Endothelial cell of umbilical vein (primary cell): ENCODE data around the gene AP5S1. TPM values are rescaled to one million over a fixed set of nuclear protein-coding genes. Genes with fewer than 3 reads are reported as not detected.

Experiments
- BruUV-seq: library from RNA; stranded (reverse); fragments of 400-500 nt; replicated peaks from 2 replicates; lab custom pipeline; 2021; lab: Mats Ljungman, UMichigan
- CTCF ChIA-PET: fragments of 300-600, 350-600 bp; sonication (Branson Sonifier 250); formaldehyde crosslinking; loops from one replicate; lab custom pipeline; 2021; ENCODE audit warnings: antibody characterized with exemption, inconsistent platforms; lab: Charles Lee
- POLR2A ChIA-PET: fragments of 300-600, 350-600 bp; sonication (Branson Sonifier 250); formaldehyde crosslinking; loops from one replicate; lab custom pipeline; 2021; ENCODE audit warnings: antibody characterized with exemption, inconsistent platforms; lab: Charles Lee
- DNase-seq: peaks from one replicate; pipeline ENCODE4 v3.0.0-alpha.2; 2011; ENCODE audit warnings: low read depth, low spot score
- FAIRE-seq: peaks from 2 replicates; lab custom pipeline; 2011; peaks lifted over from hg19 to GRCh38; lab: Jason Lieb, UNC
- H2AFZ ChIP-seq: 2 replicates; pipeline ENCODE4 v1.6.0; 2012; ENCODE audit warnings: low read depth, low read length, control low read depth, inconsistent platforms
- H3K27ac ChIP-seq: 2 replicates; pipeline ENCODE4 v1.5.1; 2011; ENCODE audit warnings: low read depth, mild to moderate bottlenecking, control low read depth, low read length, moderate library complexity; ENCODE audit not compliant: insufficient read depth
- H3K27me3 ChIP-seq, 2 experiments: 2 replicates each; pipeline versions ENCODE4 v1.6.0 to v1.6.1; 2011; ENCODE audit warnings: low read length in 2 of 2, mixed read lengths in 1 of 2; ENCODE audit not compliant: control insufficient read depth in 2 of 2, insufficient read depth in 2 of 2
- H3K36me3 ChIP-seq, 2 experiments: 2 replicates in 1 of 2; 3 replicates in 1 of 2; pipeline ENCODE4 v1.5.1; 2011; ENCODE audit warnings: low read length in 2 of 2, mild to moderate bottlenecking in 1 of 2, moderate library complexity in 1 of 2; ENCODE audit not compliant: control insufficient read depth in 2 of 2, insufficient read depth in 2 of 2; ENCODE audit errors: extremely low read depth in 1 of 2
- H3K4me1 ChIP-seq: 3 replicates; pipeline ENCODE4 v1.5.1; 2011; ENCODE audit warnings: mild to moderate bottlenecking, low read length; ENCODE audit not compliant: control insufficient read depth, insufficient read depth; ENCODE audit errors: extremely low read depth
- H3K4me2 ChIP-seq: 2 replicates; pipeline ENCODE4 v1.6.1; 2011; ENCODE audit warnings: low read length, control low read depth, mixed read lengths; ENCODE audit not compliant: insufficient read depth
- H3K4me3 ChIP-seq, 3 experiments: fragments of 200-600 bp in 1 of 3; sonication (generic), shearing (Covaris generic) in 1 of 3; replicated peaks in 1 of 3; 2 replicates each; pipeline ENCODE4 v1.5.1; 2011 to 2016; ENCODE audit warnings: control low read depth in 3 of 3, low read length in 3 of 3, mild to moderate bottlenecking in 2 of 3, inconsistent platforms in 1 of 3, low read depth in 1 of 3, moderate library complexity in 1 of 3; ENCODE audit not compliant: insufficient read depth in 1 of 3
- H3K79me2 ChIP-seq: 2 replicates; pipeline ENCODE4 v1.6.0; 2012; ENCODE audit warnings: low read length, inconsistent platforms; ENCODE audit not compliant: control insufficient read depth, insufficient read depth
- H3K9ac ChIP-seq: replicated peaks from 2 replicates; pipeline ENCODE3; 2011; ENCODE audit warnings: low read length, control low read depth; ENCODE audit not compliant: insufficient read depth; ENCODE audit errors: extremely low read depth
- H3K9me1 ChIP-seq: replicated peaks from 3 replicates; pipeline ENCODE4 v1.6.0; 2011; ENCODE audit warnings: mild to moderate bottlenecking, low read length; ENCODE audit not compliant: control insufficient read depth, insufficient read depth; ENCODE audit errors: extremely low read depth
- H3K9me3 ChIP-seq: replicated peaks from 2 replicates; pipeline ENCODE4 v1.5.1; 2012; ENCODE audit warnings: low read length, inconsistent platforms; ENCODE audit not compliant: control insufficient read depth, insufficient read depth
- H4K20me1 ChIP-seq: replicated peaks from 2 replicates; pipeline ENCODE3; 2011; ENCODE audit warnings: mild to moderate bottlenecking, low read length; ENCODE audit not compliant: control insufficient read depth, insufficient read depth; ENCODE audit errors: extremely low read depth
- EZH2 ChIP-seq: IDR thresholded peaks from 2 replicates; pipeline ENCODE4 v1.6.1; 2012; ENCODE audit warnings: borderline replicate concordance, low read depth, mild to moderate bottlenecking, moderate library complexity, low read length, inconsistent platforms; ENCODE audit not compliant: severe bottlenecking
- FOS ChIP-seq: IDR thresholded peaks from 2 replicates; pipeline ENCODE4 v1.6.1; 2011; ENCODE audit warnings: mild to moderate bottlenecking, low read length, moderate library complexity, borderline replicate concordance; ENCODE audit not compliant: insufficient read depth
- JUN ChIP-seq: IDR thresholded peaks from 2 replicates; pipeline ENCODE4 v1.6.1; 2011; ENCODE audit warnings: borderline replicate concordance, low read depth; ENCODE audit not compliant: insufficient read length, insufficient read depth
- MYC ChIP-seq: IDR thresholded peaks from one replicate; pipeline ENCODE4 v1.6.1; 2011; ENCODE audit warnings: mild to moderate bottlenecking, low read depth, low read length
- POLR2A ChIP-seq: IDR thresholded peaks from 2 replicates; pipeline ENCODE4 v1.6.1; 2012; ENCODE audit warnings: low read depth, mild to moderate bottlenecking, control low read depth, low read length
- dilution Hi-C: fragments of 300-500 bp; cut with MboI; formaldehyde crosslinking; loops from one replicate; pipeline ENCODE4 v1.15.0; 2019; ENCODE audit warnings: low sequenced_read_pairs; ENCODE audit not compliant: extremely low pct_ligation_motif_present
- intact Hi-C: fragments of 100-400 bp; cut with micrococcal nuclease; formaldehyde crosslinking; loops from one replicate; pipeline ENCODE4 v1.10.0; 2022
- polyA plus RNA-seq, 4 experiments: library from polyadenylated mRNA; depleted of rRNA in 3 of 4; stranded (reverse) in 3 of 4; unstranded in 1 of 4; fragments of >200 nt; gene quantifications; 2 replicates each; pipeline versions ENCODE4 v1.2.1 to v1.2.3, GENCODE V29; 2011 to 2012; ENCODE audit warnings: missing spikeins in 1 of 4
- total RNA-seq: library from RNA; stranded (reverse); gene quantifications from 2 replicates; pipeline ENCODE4 v1.2.3, GENCODE V29; 2021
- TF ChIP-seq, protein P1 (sequence below): IDR thresholded peaks from 2 replicates; pipeline ENCODE4 v1.6.1; 2011; ENCODE audit not compliant: insufficient read depth, insufficient read length
- TF ChIP-seq, protein P2 (sequence below), 2 donors: IDR thresholded peaks; 1 replicate in 1 of 2; 2 replicates in 1 of 2; pipeline ENCODE4 v1.5.1; 2011; ENCODE audit warnings: low read length in 2 of 2, mild to moderate bottlenecking in 2 of 2, moderate library complexity in 2 of 2, control low read depth in 1 of 2, inconsistent platforms in 1 of 2, low read depth in 1 of 2; ENCODE audit not compliant: insufficient read depth in 1 of 2; ENCODE audit errors: extremely low read depth in 1 of 2

AP5S1 gene
- total and polyA plus RNA-seq, 2 donors (not counting 3 experiments of a cell fraction or from before 2014, with no cell fraction given): 15.7 to 22.0 TPM

DNA sequence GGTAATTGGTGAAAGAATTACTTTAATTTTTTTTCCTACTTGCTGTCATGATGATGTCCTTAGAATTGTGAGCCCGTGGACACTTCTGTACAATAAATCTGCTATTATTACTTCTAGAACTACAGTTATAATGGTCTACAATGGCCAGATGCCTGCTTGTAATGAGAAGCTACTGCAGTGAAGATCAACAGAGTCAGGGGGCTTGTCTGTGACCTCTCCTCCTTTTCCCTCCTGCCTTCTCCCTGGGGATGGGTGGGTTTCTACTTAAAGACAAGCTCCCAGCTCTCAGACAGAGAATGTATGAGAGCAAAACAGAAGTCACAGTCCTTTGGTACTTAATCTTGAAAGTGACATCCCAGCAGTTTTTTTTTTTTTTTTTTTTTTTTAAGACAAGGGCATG, 55.7 kb downstream of the AP5S1 start:
- no peak overlapping the region for H3K9ac ChIP-seq
- no peak overlapping the region for H3K27ac ChIP-seq
- no peak overlapping the region for H3K4me3 ChIP-seq
- intact Hi-C loops: no loop called here
- peaks cover 3% of the 10 kb centered on the region for H3K4me1 ChIP-seq
- H4K20me1 ChIP-seq: no peaks in the 10 kb centered on the region
- dilution Hi-C loops: no loop called here
- H2AFZ ChIP-seq: no peak overlapping the region
- H3K79me2 ChIP-seq: no peaks in the 10 kb centered on the region
- no peaks in the 10 kb centered on the region for H3K9me1 ChIP-seq
- CTCF ChIA-PET: interaction anchor here (0.9 to 2.1 kb wide), 4 partner anchors 9 to 196 kb away, joined by 3 to 7 read pairs (median 4); no protein-coding TSS in a partner anchor
- no peaks in the 10 kb centered on the region for H3K27me3 ChIP-seq
- DNase-seq (no peak), FAIRE-seq (no peak)
- POLR2A ChIA-PET: interaction anchor here (1.0 kb wide), 1 partner anchor 58 kb away, joined by 6 read pairs; no protein-coding TSS in a partner anchor
- TF ChIP-seq FOS (no peak), EZH2 (no peak), MYC (no peak), POLR2A (no peak), JUN (no peak)
- TF ChIP-seq, protein P1, sequence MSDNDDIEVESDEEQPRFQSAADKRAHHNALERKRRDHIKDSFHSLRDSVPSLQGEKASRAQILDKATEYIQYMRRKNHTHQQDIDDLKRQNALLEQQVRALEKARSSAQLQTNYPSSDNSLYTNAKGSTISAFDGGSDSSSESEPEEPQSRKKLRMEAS: no peak
- TF ChIP-seq, protein P2, sequence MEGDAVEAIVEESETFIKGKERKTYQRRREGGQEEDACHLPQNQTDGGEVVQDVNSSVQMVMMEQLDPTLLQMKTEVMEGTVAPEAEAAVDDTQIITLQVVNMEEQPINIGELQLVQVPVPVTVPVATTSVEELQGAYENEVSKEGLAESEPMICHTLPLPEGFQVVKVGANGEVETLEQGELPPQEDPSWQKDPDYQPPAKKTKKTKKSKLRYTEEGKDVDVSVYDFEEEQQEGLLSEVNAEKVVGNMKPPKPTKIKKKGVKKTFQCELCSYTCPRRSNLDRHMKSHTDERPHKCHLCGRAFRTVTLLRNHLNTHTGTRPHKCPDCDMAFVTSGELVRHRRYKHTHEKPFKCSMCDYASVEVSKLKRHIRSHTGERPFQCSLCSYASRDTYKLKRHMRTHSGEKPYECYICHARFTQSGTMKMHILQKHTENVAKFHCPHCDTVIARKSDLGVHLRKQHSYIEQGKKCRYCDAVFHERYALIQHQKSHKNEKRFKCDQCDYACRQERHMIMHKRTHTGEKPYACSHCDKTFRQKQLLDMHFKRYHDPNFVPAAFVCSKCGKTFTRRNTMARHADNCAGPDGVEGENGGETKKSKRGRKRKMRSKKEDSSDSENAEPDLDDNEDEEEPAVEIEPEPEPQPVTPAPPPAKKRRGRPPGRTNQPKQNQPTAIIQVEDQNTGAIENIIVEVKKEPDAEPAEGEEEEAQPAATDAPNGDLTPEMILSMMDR (IDR thresholded peaks at IDR 0.05; ENCODE audit: extremely low read depth in 1 of 2, insufficient read depth in 1 of 2, low read depth in 1 of 2, low read length in 2 of 2): no peak
- no TSS peak for BruUV-seq
- no peak overlapping the region for H3K4me2 ChIP-seq
- H3K36me3 ChIP-seq: peaks cover 0 to 3% of the 10 kb centered on the region in 2 experiments
- no peaks in the 10 kb centered on the region for H3K9me3 ChIP-seq
